GM10248 (cell line): ENCODE measurements around the gene NR2F1.

Experiments
- CTCF ChIA-PET: fragments of 300-600 bp; sonication (Branson Sonifier 250); formaldehyde crosslinking; extraction: SDS; loops from one replicate; lab custom pipeline; 2021; ENCODE audit warnings: antibody characterized with exemption; lab: Yijun Ruan, JAX
- POLR2A ChIA-PET: fragments of 350-650 bp; sonication (Branson Sonifier 250); formaldehyde crosslinking; extraction: SDS; loops from one replicate; lab custom pipeline; 2020; ENCODE audit warnings: antibody characterized with exemption; lab: Yijun Ruan, JAX
- DNase-seq: peaks from one replicate; pipeline ENCODE4 v3.0.0; 2012; ENCODE audit errors: extremely low spot score
- TF ChIP-seq, protein P1 (sequence below): IDR thresholded peaks from 2 replicates; pipeline ENCODE4 v1.5.1; 2012; ENCODE audit warnings: mild to moderate bottlenecking, low read depth; ENCODE audit errors: extremely low read depth, missing control alignments, control extremely low read depth

NR2F1 gene

DNA sequence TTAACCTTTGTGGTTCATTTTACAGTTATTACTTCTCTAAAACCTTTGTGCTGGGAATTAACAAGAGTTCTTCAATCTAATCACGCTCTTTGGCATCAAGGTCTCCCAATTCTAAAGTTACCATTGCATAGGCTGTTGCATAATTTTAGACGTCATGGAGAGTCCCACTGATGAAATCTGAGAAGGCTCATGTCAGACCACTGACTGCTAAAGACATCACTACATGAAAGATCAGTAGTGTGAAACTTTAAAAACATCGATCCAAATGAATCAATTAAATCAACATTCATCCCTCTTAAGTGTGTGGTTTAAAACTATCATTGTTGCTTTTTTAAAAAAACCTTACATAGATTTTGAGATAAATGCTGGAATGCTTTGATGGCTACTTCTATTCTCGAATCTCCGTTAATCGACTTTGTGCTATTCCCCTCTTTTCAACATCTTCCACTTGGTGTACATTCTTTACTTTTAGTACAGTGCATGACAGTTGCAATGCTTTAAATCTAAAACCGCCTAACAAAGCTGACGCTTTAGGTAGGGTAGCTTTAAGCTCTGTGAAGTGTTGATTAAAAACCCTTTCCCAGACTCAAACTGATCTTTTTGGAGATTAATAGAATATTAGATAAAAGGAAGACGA, 33.6 kb downstream of the NR2F1 start:
- CTCF ChIA-PET, result no interaction called here
- TF ChIP-seq, protein P1, sequence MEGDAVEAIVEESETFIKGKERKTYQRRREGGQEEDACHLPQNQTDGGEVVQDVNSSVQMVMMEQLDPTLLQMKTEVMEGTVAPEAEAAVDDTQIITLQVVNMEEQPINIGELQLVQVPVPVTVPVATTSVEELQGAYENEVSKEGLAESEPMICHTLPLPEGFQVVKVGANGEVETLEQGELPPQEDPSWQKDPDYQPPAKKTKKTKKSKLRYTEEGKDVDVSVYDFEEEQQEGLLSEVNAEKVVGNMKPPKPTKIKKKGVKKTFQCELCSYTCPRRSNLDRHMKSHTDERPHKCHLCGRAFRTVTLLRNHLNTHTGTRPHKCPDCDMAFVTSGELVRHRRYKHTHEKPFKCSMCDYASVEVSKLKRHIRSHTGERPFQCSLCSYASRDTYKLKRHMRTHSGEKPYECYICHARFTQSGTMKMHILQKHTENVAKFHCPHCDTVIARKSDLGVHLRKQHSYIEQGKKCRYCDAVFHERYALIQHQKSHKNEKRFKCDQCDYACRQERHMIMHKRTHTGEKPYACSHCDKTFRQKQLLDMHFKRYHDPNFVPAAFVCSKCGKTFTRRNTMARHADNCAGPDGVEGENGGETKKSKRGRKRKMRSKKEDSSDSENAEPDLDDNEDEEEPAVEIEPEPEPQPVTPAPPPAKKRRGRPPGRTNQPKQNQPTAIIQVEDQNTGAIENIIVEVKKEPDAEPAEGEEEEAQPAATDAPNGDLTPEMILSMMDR, result no peak
- DNase-seq, result no peak
- POLR2A ChIA-PET, result no interaction called here

DNA sequence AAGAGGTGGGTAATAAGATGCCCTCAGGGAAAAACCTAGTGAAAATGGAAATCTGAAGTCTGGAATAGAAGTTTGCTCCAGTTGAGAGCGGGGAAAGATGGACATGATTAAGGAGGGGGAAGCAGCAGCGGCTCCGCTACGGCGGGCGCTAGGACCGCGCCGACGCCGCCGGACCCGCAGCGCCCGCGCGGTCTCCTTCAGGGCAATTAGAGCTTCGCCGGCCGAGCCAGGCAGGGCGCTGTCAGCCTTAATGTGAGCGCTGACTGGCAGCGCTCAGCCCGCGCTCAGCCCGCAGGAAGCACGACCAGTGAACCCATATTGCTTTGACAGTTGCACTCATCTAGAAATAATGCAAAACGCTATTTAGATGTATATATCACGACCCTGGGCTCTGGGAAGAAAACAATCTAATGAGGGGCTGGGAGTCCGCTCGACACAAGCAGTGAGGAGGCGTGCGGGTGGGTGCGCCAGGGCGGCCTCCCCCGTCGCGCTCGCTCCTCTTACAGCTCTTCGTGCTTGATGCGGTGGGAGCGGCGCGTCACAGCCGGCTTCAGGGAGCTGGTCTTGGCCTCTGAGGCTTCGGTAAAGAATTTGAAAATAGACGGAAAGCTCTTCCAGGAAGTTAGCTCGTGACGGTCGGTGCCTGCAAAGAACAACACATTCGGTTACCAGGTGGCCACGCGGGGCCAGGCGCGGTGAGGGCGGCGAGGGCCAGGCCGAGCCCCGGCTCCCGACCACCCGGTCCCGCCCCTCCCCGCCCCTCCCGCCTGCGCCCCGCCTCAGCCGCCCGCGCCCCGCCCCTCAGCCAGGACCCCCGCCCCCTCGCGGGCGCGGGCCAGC, 37.7 kb downstream of the NR2F1 start:
- ChIA-PET POLR2A (no interaction called here), CTCF (interaction anchor here (0.9 to 5.3 kb wide), 4 partner anchors 9 to 180 kb away, joined by 3 to 33 read pairs (median 10); no protein-coding TSS in a partner anchor)
- peak; percentile 78 for DNase-seq
- TF ChIP-seq, protein P1, result peak; percentile 3

DNA sequence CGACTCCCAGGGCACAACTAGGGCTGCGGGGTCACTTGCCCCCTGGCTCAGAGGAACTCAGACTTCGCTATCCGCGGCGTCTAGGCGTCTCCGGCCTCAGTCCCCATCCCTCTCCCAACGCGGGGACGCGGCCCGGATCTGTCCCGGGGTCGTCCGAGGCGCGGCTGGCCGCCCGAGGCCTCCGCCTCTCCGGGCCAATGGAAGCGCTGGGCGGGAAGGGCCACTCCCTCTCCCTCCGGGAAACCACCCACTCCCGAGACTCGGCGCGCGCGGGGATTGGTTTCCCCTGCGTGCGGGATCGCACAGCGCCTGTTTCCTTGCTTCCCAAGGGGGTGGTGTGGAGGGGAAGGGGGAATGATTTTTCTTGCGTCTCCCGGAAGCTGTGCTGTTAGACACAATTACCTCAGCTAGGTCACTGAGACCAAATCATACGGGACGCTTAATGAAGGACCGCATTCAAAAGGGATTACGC, 38.3 kb downstream of the NR2F1 start:
- TF ChIP-seq, protein P1, result no peak
- CTCF ChIA-PET, result interaction anchor here (1.4 to 5.3 kb wide), 4 partner anchors 13 to 182 kb away, joined by 3 to 33 read pairs (median 10); no protein-coding TSS in a partner anchor
- DNase-seq, result no peak
- POLR2A ChIA-PET, result no interaction called here

DNA sequence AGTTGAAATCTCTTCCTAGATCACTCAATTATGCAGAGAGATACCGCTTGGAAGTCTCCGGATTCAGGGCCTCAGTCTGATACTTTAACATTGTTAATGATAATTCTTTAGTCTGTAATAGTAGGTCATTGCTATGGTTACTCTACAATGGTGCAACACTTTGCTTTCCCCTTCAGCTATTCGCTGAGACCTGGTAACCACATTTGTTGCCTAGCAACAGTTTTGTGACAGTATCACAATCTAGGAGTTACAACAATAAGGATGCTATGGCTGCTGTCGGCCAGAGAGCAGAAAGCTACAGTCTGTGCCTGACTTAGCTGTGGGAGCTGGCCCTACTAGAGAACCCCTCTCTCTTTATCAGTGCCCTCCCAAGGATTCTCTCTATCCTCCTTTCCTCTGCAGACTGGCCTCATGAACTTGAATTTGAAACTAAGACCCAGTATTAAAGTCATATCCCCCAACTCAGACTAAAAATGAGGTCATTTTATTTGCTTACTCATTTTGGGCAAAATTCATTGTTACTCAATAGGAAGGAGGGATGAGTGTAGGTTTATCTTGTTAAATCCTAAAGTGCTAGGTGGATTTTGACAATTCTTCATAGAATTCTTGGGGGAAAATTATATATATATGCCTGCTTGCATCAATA, 39.3 kb downstream of the NR2F1 start:
- TF ChIP-seq, protein P1, result no peak
- ChIA-PET POLR2A (no interaction called here), CTCF (interaction anchor here (1.2 to 5.3 kb wide), 4 partner anchors 14 to 181 kb away, joined by 3 to 33 read pairs (median 8); no protein-coding TSS in a partner anchor)
- DNase-seq, result no peak

DNA sequence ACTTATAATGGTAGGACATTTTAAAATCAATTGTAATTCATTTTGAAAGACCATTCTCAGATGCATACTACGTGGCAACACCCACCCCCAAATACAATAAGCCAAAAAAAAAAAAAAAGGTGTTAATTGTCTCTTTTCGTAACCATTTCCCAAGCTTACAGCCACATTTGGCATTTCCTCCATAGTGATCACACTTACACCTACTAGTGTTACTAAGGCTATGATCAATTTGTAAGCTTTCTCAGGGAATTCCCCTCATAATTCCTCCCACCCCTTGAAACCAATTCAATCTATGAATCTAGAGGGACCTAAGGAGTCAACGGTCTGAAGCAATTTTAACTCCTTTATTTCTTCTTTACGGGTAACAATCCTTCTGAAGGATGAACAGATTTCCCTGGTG, 40.1 kb downstream of the NR2F1 start:
- CTCF ChIA-PET, result interaction anchor here (1.2 kb wide), 1 partner anchor 13 kb away, joined by 3 read pairs; no protein-coding TSS in a partner anchor

More for the DNA sequence above, 40.1 kb downstream of the NR2F1 start:
- TF ChIP-seq, protein P1, result no peak
- POLR2A ChIA-PET, result no interaction called here
- DNase-seq, result no peak
